GM12872 (cell line): ENCODE data around the gene INA.

ENCODE experiments used
- CTCF ChIP-seq: IDR thresholded peaks from 3 replicates; pipeline ENCODE4 v1.5.1; 2011; ENCODE audit warnings: low read depth, mild to moderate bottlenecking, low read length, moderate library complexity; ENCODE audit not compliant: insufficient read depth

Gene INA

DNA sequence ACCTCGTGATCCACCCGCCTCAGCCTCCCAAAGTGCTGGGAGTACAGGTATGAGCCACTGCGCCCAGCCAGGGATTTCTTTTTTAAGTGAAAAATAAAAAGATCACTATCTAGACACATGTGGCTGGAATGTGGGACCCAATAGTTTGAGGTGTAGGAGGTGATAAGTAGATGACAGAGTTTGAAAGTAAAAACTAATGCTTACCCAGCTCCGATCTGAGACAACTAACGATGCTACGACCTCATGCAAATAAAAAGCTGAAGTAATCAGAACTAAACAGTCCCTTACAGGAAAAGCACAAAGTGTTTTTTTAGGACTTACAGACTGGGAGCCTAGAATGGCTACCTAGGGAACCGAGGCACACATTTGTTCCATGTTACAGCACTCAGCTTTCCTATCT is 51.0 kb downstream of the INA start:
- no peak for TF ChIP-seq CTCF

- TF ChIP-seq CTCF, result peak; percentile 34; the same call in 1 of the 3 replicates
Observed at GRCh38 chr10:103333934-103334520, 57.1 kb downstream of the INA start.

DNA sequence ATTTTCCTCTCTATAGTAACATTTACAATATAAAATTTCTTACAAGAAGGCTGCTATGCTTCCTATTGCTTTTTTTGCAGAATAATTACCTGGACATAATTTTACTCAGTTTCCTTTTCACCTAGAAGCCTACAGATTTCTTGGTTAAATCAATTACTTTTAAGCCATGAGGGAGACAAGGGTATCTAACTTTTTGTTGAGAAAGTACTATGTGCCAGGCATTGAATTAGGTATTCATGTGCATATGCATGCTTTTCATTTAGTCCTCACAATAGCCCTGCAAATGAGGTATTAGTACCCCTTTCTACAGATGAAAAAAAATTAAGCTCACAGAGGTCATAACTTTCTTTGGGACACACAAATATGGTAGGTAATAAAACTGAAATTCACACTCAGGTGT is 57.6 kb downstream of the INA start:
- no peak for TF ChIP-seq CTCF

DNA sequence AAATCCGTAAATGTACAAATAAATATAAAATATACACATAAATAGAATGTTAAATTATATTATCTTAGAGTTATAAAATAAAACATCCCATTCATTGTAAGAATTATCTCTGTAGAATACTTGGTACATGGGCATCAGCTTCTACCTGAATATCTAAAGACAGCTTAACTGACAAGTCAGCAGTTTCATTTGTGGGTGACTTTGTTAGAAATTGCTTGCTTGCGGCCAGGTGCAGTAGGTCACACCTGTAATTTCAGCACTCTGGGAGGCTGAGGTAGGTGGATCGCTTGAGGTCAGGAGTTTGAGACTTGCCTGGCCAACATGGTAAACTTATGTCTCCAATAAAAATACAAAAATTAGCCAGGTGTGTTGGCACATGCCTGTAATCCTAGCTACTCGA is 59.4 kb downstream of the INA start:
- TF ChIP-seq CTCF, result no peak
